Suprapubic skin (tissue), 4 donors: ENCODE measurements around the gene STAC2.

Experiments
- EP300 ChIP-seq: sonication (generic); formaldehyde crosslinking; IDR thresholded peaks from one replicate; pipeline ENCODE4 v1.6.1; 2017; ENCODE audit warnings: antibody characterized with exemption
- POLR2A ChIP-seq, 2 donors: fragments of 450-650 bp; IDR thresholded peaks; one replicate each; pipeline ENCODE4 v1.6.1; 2017; ENCODE audit warnings: antibody characterized with exemption in 2 of 2, mild to moderate bottlenecking in 2 of 2, moderate library complexity in 2 of 2
- POLR2AphosphoS5 ChIP-seq, 3 donors: sonication (generic); formaldehyde crosslinking; IDR thresholded peaks; one replicate each; pipeline ENCODE4 v1.6.1; 2017; ENCODE audit warnings: antibody characterized with exemption in 3 of 3
- TF ChIP-seq, protein P1 (sequence below), 2 donors: fragments of 200-600 bp in 1 of 2; fragments of 450-650 bp in 1 of 2; sonication (generic) in 1 of 2; IDR thresholded peaks; one replicate each; pipeline ENCODE4 v1.5.1; 2016 to 2019; ENCODE audit warnings: antibody characterized with exemption in 2 of 2, mild to moderate bottlenecking in 1 of 2, moderate library complexity in 1 of 2

DNA sequence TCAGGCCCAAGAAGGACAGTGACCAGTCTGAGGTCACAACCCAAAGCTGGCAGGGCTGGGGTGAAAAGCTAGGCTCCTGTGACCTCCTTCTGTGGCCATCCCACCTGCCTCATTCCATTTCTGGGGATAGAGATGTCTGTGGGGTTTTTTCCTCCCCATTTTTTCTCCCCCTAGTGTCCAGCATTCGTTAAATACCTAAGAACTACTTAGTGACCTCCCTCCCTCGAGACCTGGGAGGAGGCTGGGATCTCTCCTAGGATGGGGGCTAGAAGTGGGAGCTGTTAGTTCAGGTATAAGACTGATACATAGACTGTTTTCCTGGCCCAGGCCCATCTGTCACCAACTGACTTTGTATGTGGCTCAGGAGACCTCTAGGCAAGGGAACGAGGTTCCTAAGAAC is 20.5 kb upstream of the STAC2 start:
- TF ChIP-seq, protein P1, sequence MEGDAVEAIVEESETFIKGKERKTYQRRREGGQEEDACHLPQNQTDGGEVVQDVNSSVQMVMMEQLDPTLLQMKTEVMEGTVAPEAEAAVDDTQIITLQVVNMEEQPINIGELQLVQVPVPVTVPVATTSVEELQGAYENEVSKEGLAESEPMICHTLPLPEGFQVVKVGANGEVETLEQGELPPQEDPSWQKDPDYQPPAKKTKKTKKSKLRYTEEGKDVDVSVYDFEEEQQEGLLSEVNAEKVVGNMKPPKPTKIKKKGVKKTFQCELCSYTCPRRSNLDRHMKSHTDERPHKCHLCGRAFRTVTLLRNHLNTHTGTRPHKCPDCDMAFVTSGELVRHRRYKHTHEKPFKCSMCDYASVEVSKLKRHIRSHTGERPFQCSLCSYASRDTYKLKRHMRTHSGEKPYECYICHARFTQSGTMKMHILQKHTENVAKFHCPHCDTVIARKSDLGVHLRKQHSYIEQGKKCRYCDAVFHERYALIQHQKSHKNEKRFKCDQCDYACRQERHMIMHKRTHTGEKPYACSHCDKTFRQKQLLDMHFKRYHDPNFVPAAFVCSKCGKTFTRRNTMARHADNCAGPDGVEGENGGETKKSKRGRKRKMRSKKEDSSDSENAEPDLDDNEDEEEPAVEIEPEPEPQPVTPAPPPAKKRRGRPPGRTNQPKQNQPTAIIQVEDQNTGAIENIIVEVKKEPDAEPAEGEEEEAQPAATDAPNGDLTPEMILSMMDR (IDR thresholded peaks at IDR 0.05), result no peak
- TF ChIP-seq POLR2AphosphoS5 (IDR thresholded peaks at IDR 0.05) (no peak), POLR2A (IDR thresholded peaks at IDR 0.05) (no peak), EP300 (no peak)
